ENCODE measurements around the gene CPZ. TPM values are rescaled to one million over a fixed set of nuclear protein-coding genes. Genes with fewer than 3 reads are reported as not detected.

Gene CPZ
- total RNA-seq, 2 donors from 2014 or later, result 0.90 to 1.2 TPM

- H3K36me3 ChIP-seq, result no peaks in the 10 kb centered on the region
- no peak for TF ChIP-seq CTCF (IDR thresholded peaks at IDR 0.05)
- H3K9me3 ChIP-seq, result no peaks in the 10 kb centered on the region
- H3K4me3 ChIP-seq, result no peak overlapping the region
- H3K27me3 ChIP-seq, result no peaks in the 10 kb centered on the region
- no peak overlapping the region for H3K27ac ChIP-seq
- DNase-seq (ENCODE audit: low spot score), result no peak
- no peaks in the 10 kb centered on the region for H3K4me1 ChIP-seq
These were observed 70.2 kb downstream of the CPZ start for GRCh38 chr4:8662776-8663175.

GRCh38 chr4:8664031-8664805 is 71.7 kb downstream of the CPZ start:
- Histone ChIP-seq H3K27me3 (no peaks in the 10 kb centered on the region), H3K36me3 (no peaks in the 10 kb centered on the region)

GRCh38 chr4:8664976-8665375 is 72.4 kb downstream of the CPZ start:
- no peaks in the 10 kb centered on the region for H3K4me1 ChIP-seq
- H3K27ac ChIP-seq, result no peak overlapping the region
- no peaks in the 10 kb centered on the region for H3K27me3 ChIP-seq
- no peaks in the 10 kb centered on the region for H3K9me3 ChIP-seq
- H3K36me3 ChIP-seq, result no peaks in the 10 kb centered on the region
- no peak for TF ChIP-seq CTCF (IDR thresholded peaks at IDR 0.05)
- DNase-seq (ENCODE audit: low spot score), result no peak
- no peak overlapping the region for H3K4me3 ChIP-seq

More at GRCh38 chr4:8664031-8664805, 71.7 kb downstream of the CPZ start:
- H3K9me3 ChIP-seq, result no peaks in the 10 kb centered on the region
- H3K4me1 ChIP-seq, result no peaks in the 10 kb centered on the region
- no peak overlapping the region for H3K27ac ChIP-seq
- no peak for TF ChIP-seq CTCF (IDR thresholded peaks at IDR 0.05)
- H3K4me3 ChIP-seq, result no peak overlapping the region
- DNase-seq (ENCODE audit: low spot score), result no peak

GRCh38 chr4:8665406-8666360 is 73.1 kb downstream of the CPZ start:
- H3K36me3 ChIP-seq, result no peaks in the 10 kb centered on the region
- H3K9me3 ChIP-seq, result no peaks in the 10 kb centered on the region
- H3K27me3 ChIP-seq, result no peaks in the 10 kb centered on the region
- no peaks in the 10 kb centered on the region for H3K4me1 ChIP-seq
- H3K4me3 ChIP-seq, result no peak overlapping the region
- no peak for TF ChIP-seq CTCF (IDR thresholded peaks at IDR 0.05)
- DNase-seq (ENCODE audit: low spot score), result no peak
- no peak overlapping the region for H3K27ac ChIP-seq

GRCh38 chr4:8666581-8666980 is 74.0 kb downstream of the CPZ start:
- Histone ChIP-seq H3K4me3 (no peak overlapping the region), H3K36me3 (no peaks in the 10 kb centered on the region), H3K4me1 (no peaks in the 10 kb centered on the region), H3K27me3 (no peaks in the 10 kb centered on the region), H3K27ac (no peak overlapping the region), H3K9me3 (no peaks in the 10 kb centered on the region)
- no peak for DNase-seq (ENCODE audit: low spot score)
- TF ChIP-seq CTCF (IDR thresholded peaks at IDR 0.05), result no peak

Other genes starting within 250 kb of the CPZ start
- gene ACOX3, start 152.0 kb upstream of the CPZ start, total RNA-seq, result 10 to 100 TPM; 66.9 to 68.8 TPM
- gene TRMT44, start 152.0 kb upstream of the CPZ start, total RNA-seq, result 10 to 100 TPM; 10.5 to 11.4 TPM
- gene GPR78, start 12.4 kb upstream of the CPZ start, total RNA-seq, result not detected